ENCODE data around the gene ZIC4.

ZIC4 gene

DNA sequence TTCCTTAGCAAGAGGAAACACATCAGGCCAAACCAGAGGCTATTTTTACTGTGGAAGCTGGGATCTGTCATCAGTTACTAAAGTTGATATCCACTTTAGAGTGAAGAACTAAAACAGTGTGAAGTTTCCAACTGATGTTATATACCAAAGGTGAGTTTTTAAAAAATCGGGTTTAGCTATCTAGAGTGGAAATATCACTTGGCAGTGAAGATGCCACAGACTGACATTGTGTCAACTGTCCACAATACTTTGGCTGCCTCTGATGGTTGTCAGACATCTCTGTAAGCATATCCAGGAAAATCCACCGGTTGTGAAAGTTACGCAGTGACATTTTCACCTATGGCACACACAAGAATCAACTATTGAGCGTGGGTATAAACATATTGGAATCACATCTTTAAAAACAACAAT is 12.0 kb upstream of the ZIC4 start:
- DNase-seq (ENCODE audit: low read depth in 2 of 3, low spot score in 1 of 3): no peak

DNA sequence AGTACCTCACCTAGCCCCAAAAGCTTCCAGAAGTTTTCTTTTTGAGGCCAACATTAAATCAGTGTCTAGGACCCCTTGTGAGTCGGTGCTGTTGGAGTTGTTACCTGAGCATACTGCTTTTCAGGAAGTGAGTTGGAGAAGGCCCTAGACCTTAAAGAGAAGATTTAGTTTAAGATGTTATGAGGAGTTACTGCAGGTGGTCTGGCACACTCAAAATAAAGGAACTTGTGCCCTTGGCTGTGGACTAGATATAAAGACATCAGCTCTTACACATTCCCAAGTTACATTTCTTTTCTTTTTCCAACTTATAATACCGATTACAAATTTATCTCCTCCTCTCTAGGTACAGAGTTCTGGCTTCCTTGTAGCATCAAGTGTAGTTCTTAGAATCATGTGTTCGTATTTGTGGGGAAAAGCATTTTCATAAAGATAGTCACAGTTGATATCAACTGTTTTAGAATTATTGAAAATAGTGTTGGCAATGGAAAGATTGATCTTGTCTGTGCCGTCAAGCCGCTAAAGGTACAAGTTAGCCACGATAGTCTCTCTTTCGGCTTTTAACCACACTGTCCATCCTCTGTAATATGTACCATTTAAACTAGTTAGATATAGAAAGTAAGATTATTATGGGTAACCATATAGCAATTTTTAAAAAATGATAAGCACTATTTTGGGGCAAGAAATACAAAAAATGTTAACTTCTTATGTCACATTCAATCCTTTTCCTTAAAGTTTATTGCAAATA is 11.4 kb upstream of the ZIC4 start:
- DNase-seq (ENCODE audit: low read depth in 2 of 3, low spot score in 1 of 3): no peak

- DNase-seq (ENCODE audit: low read depth in 2 of 3, low spot score in 1 of 3): no peak
Measured at GRCh38 chr3:147416931-147417330, 10.6 kb upstream of the ZIC4 start.

DNA sequence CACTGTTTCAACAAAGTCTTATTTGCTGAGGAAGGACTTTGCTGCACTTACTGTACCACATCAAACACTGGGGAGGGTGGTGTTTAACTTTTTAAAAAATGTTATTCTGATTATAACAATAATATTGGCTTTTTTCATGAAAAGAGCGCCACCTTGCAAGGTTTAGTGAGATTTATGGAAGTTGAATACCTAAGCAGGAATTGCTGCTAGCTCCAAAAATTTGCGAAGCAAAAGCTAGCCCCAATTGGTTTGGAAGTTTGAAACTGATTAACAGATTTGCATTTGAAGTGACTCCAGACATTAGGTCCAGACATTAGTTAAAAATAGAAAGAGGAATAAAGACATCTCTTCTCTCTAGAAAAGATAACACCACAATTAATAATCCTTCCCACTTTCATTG is 9.5 kb upstream of the ZIC4 start:
- no peak for DNase-seq (ENCODE audit: low read depth in 2 of 3, low spot score in 1 of 3)

GRCh38 chr3:147415286-147415685 is 8.9 kb upstream of the ZIC4 start:
- DNase-seq (ENCODE audit: low read depth in 2 of 3, low spot score in 1 of 3): no peak

- DNase-seq (ENCODE audit: low read depth in 2 of 3, low spot score in 1 of 3): no peak
Measured at GRCh38 chr3:147414390-147415138, 8.2 kb upstream of the ZIC4 start.

DNA sequence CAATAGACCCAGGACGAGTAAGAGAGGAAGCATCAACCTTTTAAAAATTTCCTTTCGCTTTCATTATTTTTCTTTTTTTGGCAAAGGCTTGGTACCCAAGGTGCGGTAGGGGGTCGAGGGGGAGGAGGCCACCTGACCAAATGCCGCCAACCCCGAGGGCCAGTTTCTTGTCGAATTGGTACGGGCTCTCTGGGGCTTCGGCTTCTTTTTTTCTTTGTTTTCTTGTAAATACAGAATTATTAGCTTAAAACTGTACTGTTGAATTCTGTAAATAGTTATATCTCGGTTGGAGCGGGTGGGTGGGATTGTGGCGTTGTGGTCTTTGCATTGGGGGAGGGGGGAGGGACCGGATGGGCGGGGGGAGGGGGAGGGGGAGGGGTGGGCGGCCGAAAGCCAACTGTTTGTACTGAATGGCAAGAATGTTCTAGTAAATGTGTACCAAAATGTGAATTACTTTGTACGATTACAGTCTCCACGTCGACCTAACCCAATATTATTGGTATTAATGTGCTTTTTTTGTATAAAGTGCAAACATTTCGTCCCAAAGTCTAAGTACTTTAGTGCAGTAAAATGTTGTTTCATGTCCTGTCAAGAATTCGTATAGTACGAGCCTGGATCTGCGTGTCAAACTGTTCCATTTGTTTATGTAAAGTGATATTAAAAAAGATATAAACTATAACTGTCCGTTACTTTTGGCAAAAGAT is 7.5 kb upstream of the ZIC4 start:
- no peak for DNase-seq (ENCODE audit: low read depth in 2 of 3, low spot score in 1 of 3)

DNA sequence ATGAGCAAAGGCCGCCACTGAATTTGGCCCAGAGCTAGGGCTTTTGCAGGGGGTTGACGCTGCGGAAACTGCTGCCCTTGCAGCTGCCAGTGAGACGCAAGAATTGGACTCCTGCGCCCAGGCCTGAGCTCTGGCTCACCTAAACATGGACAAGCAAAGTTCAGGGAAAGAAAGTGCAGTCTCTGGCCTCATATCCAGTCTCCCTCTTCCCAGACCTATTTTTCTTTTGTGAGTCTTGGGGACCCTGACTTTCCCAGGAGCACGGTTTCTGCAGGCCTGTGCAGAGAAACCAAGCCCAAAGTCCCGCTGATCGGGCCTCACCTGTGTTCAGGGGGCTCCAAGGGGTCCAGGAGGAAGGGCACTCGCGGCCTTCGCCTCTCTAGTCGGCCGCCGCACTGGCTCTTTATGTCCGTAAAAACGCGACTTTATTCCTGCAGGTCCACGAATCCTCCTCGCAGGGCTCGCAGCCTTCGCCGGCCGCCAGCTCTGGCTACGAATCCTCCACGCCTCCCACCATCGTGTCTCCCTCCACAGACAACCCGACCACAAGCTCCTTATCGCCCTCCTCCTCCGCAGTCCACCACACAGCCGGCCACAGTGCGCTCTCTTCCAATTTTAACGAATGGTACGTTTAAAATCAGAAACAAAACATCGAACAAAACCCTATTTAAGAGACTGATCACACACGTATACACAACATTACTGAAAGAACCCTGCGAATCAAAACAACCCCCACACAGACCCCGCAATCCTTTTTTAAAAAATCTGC is 6.8 kb upstream of the ZIC4 start:
- DNase-seq (ENCODE audit: low read depth in 2 of 3, low spot score in 1 of 3): no peak

DNA sequence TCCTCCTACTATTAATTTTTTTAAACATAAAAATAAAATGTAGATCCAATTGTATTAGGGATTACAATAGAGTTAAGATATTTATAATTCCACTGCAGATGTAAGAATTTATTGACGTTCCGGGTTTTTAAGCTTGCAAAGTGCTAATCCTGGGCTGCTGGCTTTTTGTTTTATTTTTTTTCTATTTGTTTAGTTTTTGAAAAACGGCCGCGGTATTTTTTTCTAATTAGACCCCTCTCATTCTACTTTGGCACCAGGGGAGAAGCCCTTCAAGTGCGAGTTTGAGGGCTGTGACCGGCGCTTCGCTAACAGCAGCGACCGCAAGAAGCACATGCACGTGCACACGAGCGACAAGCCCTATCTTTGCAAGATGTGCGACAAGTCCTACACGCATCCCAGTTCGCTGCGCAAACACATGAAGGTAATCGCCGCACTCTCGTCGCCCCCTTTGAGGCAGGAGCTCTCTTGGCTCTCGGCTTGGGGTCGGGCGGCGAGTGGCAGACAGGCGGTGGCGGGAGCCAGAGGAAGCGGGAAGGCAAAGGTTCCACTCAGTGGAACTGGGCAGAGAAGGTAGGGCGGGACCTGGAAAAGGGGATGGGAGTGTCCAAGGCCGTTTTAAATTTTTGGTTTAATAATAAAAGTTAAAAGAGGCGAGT is 6.0 kb upstream of the ZIC4 start:
- DNase-seq (ENCODE audit: low read depth in 2 of 3, low spot score in 1 of 3): no peak

DNA sequence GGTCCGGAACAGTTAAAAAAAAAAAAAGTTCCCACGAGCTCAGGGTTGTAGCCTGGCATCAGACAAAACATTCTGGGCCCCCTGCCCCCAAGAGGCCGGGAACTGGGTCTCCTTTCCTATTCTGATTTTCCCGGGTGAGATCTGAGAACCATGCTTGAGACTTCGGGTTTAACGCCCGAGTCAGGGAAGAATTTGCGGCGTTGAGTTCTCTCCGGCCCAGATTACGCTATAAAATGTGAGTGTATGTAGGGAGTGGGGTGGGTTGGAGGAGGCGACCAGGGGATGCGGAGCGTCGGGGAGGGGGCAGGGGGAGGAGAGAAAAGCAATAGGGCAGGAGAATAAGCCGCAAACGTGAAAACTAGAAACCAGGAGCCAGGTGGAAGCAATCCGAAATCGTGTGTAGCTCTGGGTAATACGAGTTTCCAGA is 5.5 kb upstream of the ZIC4 start:
- DNase-seq (ENCODE audit: low read depth in 2 of 3, low spot score in 1 of 3): no peak

- DNase-seq (ENCODE audit: low read depth in 2 of 3, low spot score in 1 of 3): no peak
Measured at GRCh38 chr3:147411238-147411814, 5.0 kb upstream of the ZIC4 start.

GRCh38 chr3:147410526-147411237 is 4.3 kb upstream of the ZIC4 start:
- DNase-seq (ENCODE audit: low read depth in 2 of 3, low spot score in 1 of 3): no peak

DNA sequence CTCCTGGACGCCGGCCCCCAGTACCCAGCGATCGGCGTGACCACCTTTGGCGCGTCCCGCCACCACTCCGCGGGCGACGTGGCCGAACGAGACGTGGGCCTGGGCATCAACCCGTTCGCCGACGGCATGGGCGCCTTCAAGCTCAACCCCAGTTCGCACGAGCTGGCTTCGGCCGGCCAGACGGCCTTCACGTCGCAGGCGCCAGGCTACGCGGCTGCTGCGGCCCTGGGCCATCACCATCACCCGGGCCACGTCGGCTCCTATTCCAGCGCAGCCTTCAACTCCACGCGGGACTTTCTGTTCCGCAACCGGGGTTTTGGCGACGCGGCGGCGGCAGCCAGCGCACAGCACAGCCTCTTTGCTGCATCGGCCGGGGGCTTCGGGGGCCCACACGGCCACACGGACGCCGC is 3.8 kb upstream of the ZIC4 start:
- DNase-seq (ENCODE audit: low read depth in 2 of 3, low spot score in 1 of 3): no peak

DNA sequence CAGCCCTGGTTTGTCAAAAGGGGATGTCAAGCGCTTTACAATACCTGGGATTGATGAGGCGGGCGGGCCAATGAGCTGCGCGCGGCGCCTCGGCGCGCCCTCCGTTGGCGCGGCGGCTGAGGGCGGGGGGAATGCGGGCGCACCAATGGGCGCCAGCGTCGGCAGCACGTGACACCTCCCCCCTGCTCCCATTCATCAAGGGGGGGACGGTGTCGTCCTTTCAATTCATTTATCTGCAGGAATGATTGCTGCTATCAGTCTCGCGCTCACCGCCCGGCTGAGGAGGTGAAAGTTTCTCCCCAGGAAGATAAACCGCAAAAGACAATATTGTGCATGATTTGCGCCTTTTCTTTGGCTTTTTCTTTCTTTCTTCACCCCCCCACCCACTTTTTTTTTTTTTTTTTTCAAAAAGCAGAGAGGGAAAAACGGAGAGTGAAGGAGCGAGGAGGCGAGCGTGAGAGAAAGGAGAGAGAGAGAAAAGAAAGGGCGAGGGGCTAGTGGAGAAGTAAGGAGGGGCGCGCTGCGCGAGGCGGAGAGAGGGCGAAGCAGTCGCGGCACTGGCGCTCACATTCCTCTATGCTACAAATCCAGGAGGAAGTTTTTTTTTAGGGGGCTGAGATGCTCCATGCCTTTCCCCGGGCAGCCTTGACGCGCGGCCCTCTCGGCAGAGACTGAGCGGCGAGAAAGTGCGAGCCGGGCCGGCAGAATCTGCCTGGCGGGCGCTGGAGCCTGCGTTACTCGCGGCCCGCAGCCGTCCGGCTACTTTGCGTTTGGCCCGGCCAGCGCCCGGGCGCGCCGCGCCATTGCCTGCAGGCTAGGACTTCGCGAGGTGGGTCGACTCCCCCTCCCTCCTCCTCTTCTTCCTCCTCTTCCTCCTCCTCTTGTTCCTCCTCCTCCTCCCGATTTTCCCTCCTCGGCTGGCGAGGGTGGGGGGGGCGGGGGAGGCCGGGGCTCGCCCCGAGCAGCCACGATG is 3.1 kb upstream of the ZIC4 start, which contains the start of gene ZIC1:
ZIC1 (plus strand) TSS at position 223 of the 973 bp plus-strand sequence; CDS start at position 971, 748 bp downstream.
- DNase-seq (ENCODE audit: low read depth in 2 of 3, low spot score in 1 of 3): no peak

DNA sequence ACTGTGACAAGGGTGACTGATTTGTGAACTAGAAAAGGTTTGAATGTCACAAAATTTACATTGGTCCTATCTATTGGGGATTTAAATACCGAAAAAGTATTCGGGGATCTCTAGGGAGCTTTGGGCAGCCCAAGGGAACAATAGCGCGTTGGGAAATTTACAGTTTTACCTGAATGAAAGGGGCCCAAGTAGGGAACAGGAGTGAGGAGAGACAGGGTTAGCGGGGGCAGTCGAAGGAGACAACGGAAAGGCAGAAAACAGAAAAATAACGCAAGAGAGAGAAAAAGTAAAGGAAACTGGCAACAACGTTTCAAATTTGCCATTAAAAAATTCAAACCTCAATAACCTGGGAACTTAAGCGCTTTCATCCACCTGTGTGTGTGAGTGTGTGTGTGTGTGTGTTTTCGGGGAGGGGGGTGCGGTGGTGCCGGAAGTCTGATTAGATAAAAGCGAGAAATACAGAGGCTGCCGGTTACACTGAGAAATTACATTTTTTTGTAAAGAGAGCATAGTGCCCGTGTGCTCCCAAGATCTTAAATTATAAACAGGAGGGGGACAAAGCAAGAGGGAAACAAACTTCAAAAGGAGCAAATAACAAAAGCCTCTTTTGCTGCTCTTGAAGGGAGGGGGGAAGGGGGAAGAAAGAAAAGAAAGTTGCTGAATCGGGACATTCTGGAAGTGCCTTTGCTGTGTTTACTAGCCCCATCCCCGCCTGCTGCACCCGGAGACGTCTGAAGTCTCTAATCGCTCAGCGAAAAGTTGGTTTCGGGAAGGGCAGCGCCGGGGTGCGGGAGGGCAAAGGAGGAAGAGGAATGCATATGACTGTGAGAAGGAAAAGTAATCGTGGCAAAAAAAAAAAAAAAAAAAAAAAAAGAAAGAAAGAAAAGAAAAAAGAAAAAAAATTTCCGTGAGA is 2.1 kb upstream of the ZIC4 start:
- DNase-seq (ENCODE audit: low read depth in 2 of 3, low spot score in 1 of 3): no peak

- DNase-seq (ENCODE audit: low read depth in 2 of 3, low spot score in 1 of 3): no peak
Measured at GRCh38 chr3:147407498-147408187, 1.3 kb upstream of the ZIC4 start.

GRCh38 chr3:147407114-147407497 is 763 bp upstream of the ZIC4 start:
- no peak for DNase-seq (ENCODE audit: low read depth in 2 of 3, low spot score in 1 of 3)
